ENCODE measurements around the gene ELP1.

Gene ELP1

GRCh38 chr9:108956022-108956630, 22.2 kb upstream of the ELP1 start:
- no peak overlapping the region for H3K27ac ChIP-seq (ENCODE audit: low read length)
- H3K36me3 ChIP-seq (replicated peaks; ENCODE audit: low read depth, low read length): no peaks in the 10 kb centered on the region
- H3K4me1 ChIP-seq (ENCODE audit: low read length): no peaks in the 10 kb centered on the region
- no peaks in the 10 kb centered on the region for H3K27me3 ChIP-seq (ENCODE audit: low read depth, low read length)
- H4K20me1 ChIP-seq (ENCODE audit: insufficient read depth, low read length): no peaks in the 10 kb centered on the region
- no peaks in the 10 kb centered on the region for H3K79me2 ChIP-seq (ENCODE audit: low read length)
- no peak overlapping the region for H2AFZ ChIP-seq (ENCODE audit: low read depth, low read length)
- no peak for TF ChIP-seq CTCF (IDR thresholded peaks at IDR 0.05; ENCODE audit: low read depth, low read length)
- no peak for TF ChIP-seq EZH2phosphoT487 (IDR thresholded peaks at IDR 0.05; ENCODE audit: low read depth)
- no peak overlapping the region for H3K9ac ChIP-seq (ENCODE audit: low read length)
- H3K4me3 ChIP-seq (ENCODE audit: low read length): no peak overlapping the region
- no peaks in the 10 kb centered on the region for H3K9me3 ChIP-seq (ENCODE audit: insufficient read depth, low read length)
- H3K4me2 ChIP-seq (ENCODE audit: low read length): no peak overlapping the region

GRCh38 chr9:108953983-108954574, 20.2 kb upstream of the ELP1 start:
- Histone ChIP-seq H3K9me3 (ENCODE audit: insufficient read depth, low read length) (no peaks in the 10 kb centered on the region), H3K4me3 (ENCODE audit: low read length) (no peak overlapping the region), H3K4me2 (ENCODE audit: low read length) (no peak overlapping the region), H3K9ac (ENCODE audit: low read length) (no peak overlapping the region), H4K20me1 (ENCODE audit: insufficient read depth, low read length) (no peaks in the 10 kb centered on the region), H3K27ac (ENCODE audit: low read length) (no peak overlapping the region), H3K27me3 (ENCODE audit: low read depth, low read length) (no peaks in the 10 kb centered on the region), H3K79me2 (ENCODE audit: low read length) (no peaks in the 10 kb centered on the region), H3K4me1 (ENCODE audit: low read length) (no peaks in the 10 kb centered on the region), H3K36me3 (replicated peaks; ENCODE audit: low read depth, low read length) (no peaks in the 10 kb centered on the region), H2AFZ (ENCODE audit: low read depth, low read length) (no peak overlapping the region)
- peak; percentile 65 for TF ChIP-seq CTCF (IDR thresholded peaks at IDR 0.05; ENCODE audit: low read depth, low read length)
- TF ChIP-seq EZH2phosphoT487 (IDR thresholded peaks at IDR 0.05; ENCODE audit: low read depth): no peak

GRCh38 chr9:108951578-108951977, 17.7 kb upstream of the ELP1 start:
- Histone ChIP-seq H2AFZ (ENCODE audit: low read depth, low read length) (no peak overlapping the region), H4K20me1 (ENCODE audit: insufficient read depth, low read length) (no peaks in the 10 kb centered on the region)

GRCh38 chr9:108950168-108950567, 16.2 kb upstream of the ELP1 start:
- Histone ChIP-seq H3K4me3 (ENCODE audit: low read length) (no peak overlapping the region), H4K20me1 (ENCODE audit: insufficient read depth, low read length) (no peaks in the 10 kb centered on the region), H3K4me1 (ENCODE audit: low read length) (no peaks in the 10 kb centered on the region), H3K79me2 (ENCODE audit: low read length) (no peaks in the 10 kb centered on the region), H3K27me3 (ENCODE audit: low read depth, low read length) (no peaks in the 10 kb centered on the region), H2AFZ (ENCODE audit: low read depth, low read length) (no peak overlapping the region), H3K27ac (ENCODE audit: low read length) (no peak overlapping the region), H3K36me3 (replicated peaks; ENCODE audit: low read depth, low read length) (no peaks in the 10 kb centered on the region), H3K9ac (ENCODE audit: low read length) (no peak overlapping the region), H3K9me3 (ENCODE audit: insufficient read depth, low read length) (no peaks in the 10 kb centered on the region), H3K4me2 (ENCODE audit: low read length) (no peak overlapping the region)
- TF ChIP-seq EZH2phosphoT487 (IDR thresholded peaks at IDR 0.05; ENCODE audit: low read depth) (no peak), CTCF (IDR thresholded peaks at IDR 0.05; ENCODE audit: low read depth, low read length) (no peak)

More at GRCh38 chr9:108951578-108951977, 17.7 kb upstream of the ELP1 start:
- Histone ChIP-seq H3K4me2 (ENCODE audit: low read length) (no peak overlapping the region), H3K27ac (ENCODE audit: low read length) (no peak overlapping the region), H3K4me1 (ENCODE audit: low read length) (no peaks in the 10 kb centered on the region), H3K9me3 (ENCODE audit: insufficient read depth, low read length) (no peaks in the 10 kb centered on the region), H3K79me2 (ENCODE audit: low read length) (no peaks in the 10 kb centered on the region), H3K4me3 (ENCODE audit: low read length) (no peak overlapping the region), H3K27me3 (ENCODE audit: low read depth, low read length) (no peaks in the 10 kb centered on the region), H3K9ac (ENCODE audit: low read length) (no peak overlapping the region), H3K36me3 (replicated peaks; ENCODE audit: low read depth, low read length) (no peaks in the 10 kb centered on the region)
- no peak for TF ChIP-seq EZH2phosphoT487 (IDR thresholded peaks at IDR 0.05; ENCODE audit: low read depth)
- TF ChIP-seq CTCF (IDR thresholded peaks at IDR 0.05; ENCODE audit: low read depth, low read length): no peak

Measured in OCI-LY3 (cell line).